K562 (cell line): ENCODE results near the gene GAL. TPM values are rescaled to one million over a fixed set of nuclear protein-coding genes. Genes with fewer than 3 reads are reported as not detected.

Experiments used
- ATAC-seq: fragments of 200-7000 bp; cut with Tn5 transposase; 3 replicates; pipeline ENCODE4 v1.9.1; 2020; ENCODE audit warnings: moderate library complexity
- BruUV-seq: library from RNA; stranded (reverse); fragments of 400-500 nt; replicated peaks from 2 replicates; lab custom pipeline; 2021; lab: Mats Ljungman, UMichigan
- CTCF ChIA-PET: fragments of 300-600 bp; formaldehyde crosslinking; extraction: SDS; loops from one replicate; lab custom pipeline; 2021; ENCODE audit warnings: low intra/inter-chr PET ratio; lab: Yijun Ruan, JAX
- POLR2A ChIA-PET: fragments of 300-600, 350-650 bp; sonication (Branson Sonifier 250); formaldehyde crosslinking; extraction: SDS; loops from one replicate; lab custom pipeline; 2021; ENCODE audit warnings: antibody characterized with exemption, inconsistent platforms; lab: Yijun Ruan, JAX
- DNase-seq, 4 experiments: peaks; one replicate each; pipeline versions ENCODE4 v3.0.0 to v3.0.0-alpha.2; 2011 to 2018; ENCODE audit warnings: low spot score in 3 of 4, mixed read lengths in 3 of 4; ENCODE audit errors: extremely low read depth in 1 of 4
- FAIRE-seq: peaks from 2 replicates; lab custom pipeline; 2011; peaks lifted over from hg19 to GRCh38; lab: Jason Lieb, UNC
- H2AFZ ChIP-seq: 2 replicates; pipeline ENCODE4 v1.6.0; 2011; ENCODE audit warnings: low read depth, low read length, control low read depth, inconsistent platforms
- H3K27ac ChIP-seq: fragments of 200-600 bp; 3 replicates; pipeline ENCODE4 v1.8.0; 2011; ENCODE audit warnings: low read depth, mild to moderate bottlenecking, control low read depth, inconsistent platforms, low read length, moderate library complexity, mixed read lengths; ENCODE audit errors: extremely low read depth
- H3K27me3 ChIP-seq, 2 experiments: fragments of 300-600 bp in 1 of 2; 2 replicates in 1 of 2; 3 replicates in 1 of 2; pipeline versions ENCODE4 v1.6.0 to v1.8.0; 2011; ENCODE audit warnings: inconsistent platforms in 2 of 2, low read length in 2 of 2, mild to moderate bottlenecking in 1 of 2, mixed read lengths in 1 of 2, moderate library complexity in 1 of 2; ENCODE audit not compliant: control insufficient read depth in 2 of 2, insufficient read depth in 2 of 2
- H3K36me3 ChIP-seq: fragments of 300-600 bp; 3 replicates; pipeline ENCODE4 v1.8.0; 2011; ENCODE audit warnings: mild to moderate bottlenecking, low read length, inconsistent platforms; ENCODE audit not compliant: control insufficient read depth, insufficient read depth
- H3K4me1 ChIP-seq, 2 experiments: fragments of 200-600 bp in 1 of 2; replicated peaks in 1 of 2; 2 replicates in 1 of 2; 3 replicates in 1 of 2; pipeline versions ENCODE4 v1.5.1 to v1.8.0; 2011; ENCODE audit warnings: inconsistent platforms in 2 of 2, low read length in 2 of 2, mild to moderate bottlenecking in 1 of 2, mixed read lengths in 1 of 2, moderate library complexity in 1 of 2; ENCODE audit not compliant: control insufficient read depth in 2 of 2, insufficient read depth in 2 of 2
- H3K4me2 ChIP-seq: 2 replicates; pipeline ENCODE4 v1.6.1; 2011; ENCODE audit warnings: low read length, control low read depth, inconsistent platforms, mixed read lengths; ENCODE audit not compliant: insufficient read depth
- H3K4me3 ChIP-seq: fragments of 200-600 bp; sonication (generic), shearing (Covaris generic); 2 replicates; pipeline ENCODE4 v1.5.1; 2016; ENCODE audit warnings: control low read depth, inconsistent platforms
- H3K79me2 ChIP-seq: fragments of 200-600 bp; 3 replicates; pipeline ENCODE4 v1.8.0; 2011; ENCODE audit warnings: low read length, inconsistent platforms; ENCODE audit not compliant: control insufficient read depth, insufficient read depth
- H3K9ac ChIP-seq, 2 experiments: 2 replicates each; pipeline versions ENCODE4 v1.6.0 to v1.6.1; 2011; ENCODE audit warnings: low read depth in 2 of 2, low read length in 2 of 2, control low read depth in 1 of 2, inconsistent platforms in 1 of 2, mild to moderate bottlenecking in 1 of 2, mixed read lengths in 1 of 2; ENCODE audit not compliant: insufficient read depth in 1 of 2
- H3K9me1 ChIP-seq: one replicate; pipeline ENCODE4 v1.6.0; 2011; ENCODE audit warnings: inconsistent platforms, mild to moderate bottlenecking, low read length, moderate library complexity; ENCODE audit not compliant: control insufficient read depth, insufficient read depth
- H3K9me3 ChIP-seq: replicated peaks from 2 replicates; pipeline ENCODE4 v1.5.1; 2011; ENCODE audit warnings: low read depth, low read length, inconsistent platforms; ENCODE audit not compliant: control insufficient read depth, insufficient read depth
- H4K20me1 ChIP-seq: replicated peaks from 2 replicates; pipeline ENCODE4 v1.6.1; 2011; ENCODE audit warnings: low read length, inconsistent platforms, mixed read lengths; ENCODE audit not compliant: control insufficient read depth, insufficient read depth
- ARID1B ChIP-seq: fragments of 450-650 bp; IDR thresholded peaks from 2 replicates; pipeline ENCODE4 v1.6.1; 2016; ENCODE audit warnings: antibody characterized with exemption, mild to moderate bottlenecking, inconsistent platforms
- BCLAF1 ChIP-seq, 2 experiments: fragments of 450-650 bp in 1 of 2; IDR thresholded peaks; 2 replicates each; pipeline ENCODE4 v1.6.1; 2011 to 2017; ENCODE audit warnings: low read depth in 2 of 2, antibody characterized with exemption in 1 of 2, borderline replicate concordance in 1 of 2, low read length in 1 of 2, mild to moderate bottlenecking in 1 of 2, mixed read lengths in 1 of 2; ENCODE audit not compliant: control insufficient read depth in 1 of 2
- CBFA2T2 ChIP-seq: fragments of 450-650 bp; conservative IDR thresholded peaks from 2 replicates; pipeline ENCODE4 v1.6.1; 2017; ENCODE audit warnings: mild to moderate bottlenecking
- JUND ChIP-seq, 2 experiments: IDR thresholded peaks; 2 replicates in 1 of 2; 3 replicates in 1 of 2; pipeline ENCODE4 v1.6.1; 2011; ENCODE audit warnings: borderline replicate concordance in 2 of 2, low read depth in 2 of 2, low read length in 2 of 2, improper control_type of control experiment in 1 of 2, missing biosample characterization in 1 of 2, missing genetic modification characterization in 1 of 2, missing genetic modification reagents in 1 of 2
- PBX2 ChIP-seq, 2 experiments: IDR thresholded peaks in 1 of 2; conservative IDR thresholded peaks in 1 of 2; 2 replicates each; pipeline ENCODE4 v1.6.1; 2016; ENCODE audit warnings: low read depth in 2 of 2, mild to moderate bottlenecking in 1 of 2, missing compliant biosample characterization in 1 of 2, missing genetic modification characterization in 1 of 2, moderate library complexity in 1 of 2
- SMARCA4 ChIP-seq: fragments of 450-650 bp; IDR thresholded peaks from 2 replicates; pipeline ENCODE4 v1.6.1; 2016
- SP1 ChIP-seq: sonication (generic); formaldehyde crosslinking; IDR thresholded peaks from 2 replicates; pipeline ENCODE4 v1.8.1; 2022; ENCODE audit warnings: mild to moderate bottlenecking, missing genetic modification reagents
- SRSF9 ChIP-seq: fragments of 200-400 bp; formaldehyde crosslinking; IDR thresholded peaks from 2 replicates; pipeline ENCODE4 v1.6.1; 2017; ENCODE audit warnings: low read depth, low read length, borderline replicate concordance
- TRIM24 ChIP-seq, 2 experiments: fragments of 450-650 bp; IDR thresholded peaks; 2 replicates each; pipeline ENCODE4 v1.6.1; 2016
- ZBTB9 ChIP-seq: fragments of 450-650 bp; formaldehyde crosslinking; IDR thresholded peaks from 2 replicates; pipeline ENCODE4 v1.4.0; 2020; ENCODE audit warnings: mild to moderate bottlenecking, moderate library complexity
- ZNF140 ChIP-seq: fragments of 250-450 bp; sonication (Bioruptor Pico); IDR thresholded peaks from 2 replicates; pipeline ENCODE4 v1.8.0; 2021; ENCODE audit warnings: moderate library complexity, mild to moderate bottlenecking, inconsistent platforms
- ZNF395 ChIP-seq: fragments of 200-800 bp; sonication (Bioruptor generic); IDR thresholded peaks from 2 replicates; pipeline ENCODE4 v1.6.1; 2017; ENCODE audit warnings: missing genetic modification characterization, missing compliant biosample characterization
- WGBS: fragments of 100-300 bp; shearing (Covaris generic); methylation state at CpG from one replicate; pipeline ENCODE4 v1.1.6; 2016; ENCODE audit warnings: low coverage, mixed read lengths; ENCODE audit not compliant: insufficient coverage; ENCODE audit errors: missing lambda C conversion rate; 5-methylcytosine and 5-hydroxymethylcytosine counted together
- in situ Hi-C: fragments of 300-500 bp; cut with MboI; formaldehyde crosslinking; loops from 4 replicates; pipeline ENCODE4 v1.15.0; 2018; ENCODE audit warnings: inconsistent platforms, mixed read lengths
- intact Hi-C: fragments of 100-400 bp; cut with micrococcal nuclease; formaldehyde crosslinking; loops from 2 replicates; pipeline ENCODE4 v1.14.2; 2022
- polyA plus RNA-seq, 8 experiments: library from polyadenylated mRNA; depleted of rRNA in 4 of 8; stranded (reverse) in 5 of 8; unstranded in 3 of 8; fragments of >200 nt; fragmentation: Nextera tagmentation in 2 of 8; fragmentation: Illumina TruSeq in 1 of 8; extraction: Ambion mirVana in 2 of 8; extraction: Trizol in 1 of 8; gene quantifications; 2 replicates each; pipeline versions ENCODE4 v1.2.1 to v1.2.3, GENCODE V29; 2011 to 2014; ENCODE audit warnings: inconsistent platforms in 1 of 8, missing spikeins in 1 of 8
- total RNA-seq, 7 experiments: library from RNA; depleted of rRNA in 6 of 7; stranded (reverse); fragments of >200 nt in 6 of 7; fragmentation: Illumina TruSeq in 2 of 7; extraction: Trizol in 2 of 7; gene quantifications; 2 replicates each; pipeline versions ENCODE4 v1.2.1 to v1.2.3, GENCODE V29; 2011 to 2021; ENCODE audit warnings: low replicate concordance in 1 of 7

Gene GAL
- total and polyA plus RNA-seq, 9 of the 15 experiments (the other 6 are each of a cell fraction or from before 2014, with no cell fraction given) = 10.6 to 119 (median 36.3) TPM

- DNase-seq = peak; percentile 66 to 82 (median 77)
- ChIA-PET POLR2A (interaction anchor here (0.6 to 1.8 kb wide), 2 partner anchors 8 to 11 kb away, joined by 6 to 17 read pairs; no protein-coding TSS in a partner anchor), CTCF (no interaction called here)
- no TSS peak for BruUV-seq
- Histone ChIP-seq H3K4me1 (peaks cover 0 to 10% of the 10 kb centered on the region in 2 experiments; a peak in 3 of 5 replicates), H3K4me3 (no peak overlapping the region), H3K27ac (no peak overlapping the region), H3K79me2 (no peaks in the 10 kb centered on the region), H3K9ac (peak overlapping the region in 1 of 2 experiments; percentile 76; a peak in 2 of 4 replicates), H3K4me2 (no peak overlapping the region), H4K20me1 (no peaks in the 10 kb centered on the region), H3K9me3 (no peaks in the 10 kb centered on the region), H2AFZ (no peak overlapping the region), H3K36me3 (no peaks in the 10 kb centered on the region), H3K9me1 (no peaks in the 10 kb centered on the region), H3K27me3 (peaks cover 16 to 24% of the 10 kb centered on the region in 2 experiments; a peak in 4 of 5 replicates)
- ATAC-seq = peak; percentile 87
- intact Hi-C loops (no loop called here), in situ Hi-C loops (loop anchor here (25.0 kb wide), 1 partner anchor 1140 kb away; no protein-coding TSS in a partner anchor)
- WGBS = 5% methylated on average over 4 of the region's 6 CpGs
- FAIRE-seq = peak; percentile 6
- TF ChIP-seq JUND (IDR thresholded peaks at IDR 0.05; ENCODE audit: borderline replicate concordance, low read depth, low read length) = peak; percentile 87
- peak; percentile 49; the same call in 1 of the 3 replicates for TF ChIP-seq JUND (tag; IDR thresholded peaks at IDR 0.05; ENCODE audit: borderline replicate concordance, low read depth, low read length)
- TF ChIP-seq ZNF140 = no peak
- no peak for TF ChIP-seq SP1 (CRISPR knock-in tag)
- TF ChIP-seq ZBTB9 (CRISPR knock-in tag) = no peak
- peak; percentile 67; the same call in 1 of the 2 replicates for TF ChIP-seq SMARCA4
- peak; percentile 80 for TF ChIP-seq CBFA2T2
- TF ChIP-seq SRSF9 = no peak
- TF ChIP-seq ARID1B = peak; percentile 68
- TF ChIP-seq ZNF395 (CRISPR knock-in tag) = no peak
- peak; percentile 34 to 61; a peak in 3 of 4 replicates for TF ChIP-seq TRIM24 (IDR thresholded peaks at IDR 0.05)
- no peak for TF ChIP-seq BCLAF1 (IDR thresholded peaks at IDR 0.05; ENCODE audit: borderline replicate concordance in 1 of 2, control insufficient read depth in 1 of 2, low read depth in 2 of 2, low read length in 1 of 2)
- TF ChIP-seq PBX2 (CRISPR knock-in tag; IDR thresholded peaks at IDR 0.05; ENCODE audit: low read depth) = no peak
- TF ChIP-seq PBX2 (tag; conservative IDR thresholded peaks at IDR 0.05; ENCODE audit: low read depth) = no peak
These were observed 6.9 kb upstream of the GAL start for GRCh38 chr11:68677432-68677831.
